ENCODE results near the gene INPP5D.

DNA sequence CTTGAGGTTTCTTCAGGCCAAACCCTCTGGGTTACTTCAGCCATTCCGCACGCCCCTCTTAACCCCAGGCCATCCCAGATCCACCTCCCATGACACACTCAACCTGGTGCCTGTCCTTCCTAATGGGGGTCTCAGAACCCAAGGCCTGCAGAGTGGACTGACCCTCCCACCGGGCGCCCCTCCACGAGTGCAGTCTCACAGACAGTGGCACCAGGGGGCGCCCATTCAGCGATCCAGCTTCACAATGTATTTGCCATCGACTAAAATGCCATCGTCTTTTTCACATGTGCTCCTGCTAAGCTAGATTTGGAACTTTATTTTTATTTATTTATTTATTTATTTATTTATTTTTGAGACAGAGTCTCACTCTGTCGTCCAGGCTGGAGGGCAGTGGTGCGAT, 38.5 kb downstream of the INPP5D start:
- TF ChIP-seq POLR2A (IDR thresholded peaks at IDR 0.05; ENCODE audit: low read length) (no peak), GATA1 (IDR thresholded peaks at IDR 0.05; ENCODE audit: low read depth, low read length) (no peak)

Measured in erythroblast (primary cell).